ENCODE measurements around the gene ADIRF. TPM values are rescaled to one million over a fixed set of nuclear protein-coding genes. Genes with fewer than 3 reads are reported as not detected.
"Not testable (repeated sequence)": the region's sequence is repeated elsewhere in the genome, so short reads cannot be mapped to it uniquely, and the experiment has no call there.

ADIRF gene
- polyA plus RNA-seq, 1 donor from 2014 or later, result not detected

GRCh38 chr10:86932674-86933073 is 35.6 kb upstream of the ADIRF start:
- H3K27ac ChIP-seq (ENCODE audit: low read length), result no peak overlapping the region
- H3F3A ChIP-seq (ENCODE audit: insufficient read depth, low read length, poor library complexity, severe bottlenecking), result peaks cover 5% of the 10 kb centered on the region
- no peaks in the 10 kb centered on the region for H3K79me2 ChIP-seq (replicated peaks; ENCODE audit: insufficient read depth, low read length)
- no peaks in the 10 kb centered on the region for H3K9me2 ChIP-seq (ENCODE audit: insufficient read depth, low read length)
- no peaks in the 10 kb centered on the region for H3K36me3 ChIP-seq (ENCODE audit: insufficient read depth, low read length)
- no peak overlapping the region for H2AFZ ChIP-seq (ENCODE audit: low read depth, low read length)
- H3K9ac ChIP-seq (ENCODE audit: low read length), result no peak overlapping the region
- H3K9me3 ChIP-seq (ENCODE audit: low read length), result no peaks in the 10 kb centered on the region
- no peaks in the 10 kb centered on the region for H3K27me3 ChIP-seq (ENCODE audit: insufficient read depth, low read depth, low read length)
- no peak overlapping the region for H3K4me3 ChIP-seq (ENCODE audit: low read length)
- H4K20me1 ChIP-seq (ENCODE audit: insufficient read depth), result no peaks in the 10 kb centered on the region
- no peak for TF ChIP-seq MXI1 (conservative IDR thresholded peaks at IDR 0.05; ENCODE audit: poor library complexity, severe bottlenecking)
- H3K4me2 ChIP-seq (ENCODE audit: low read length), result no peak overlapping the region

- H3K4me2 ChIP-seq (ENCODE audit: low read length); H3K4me3 ChIP-seq (ENCODE audit: low read length); H3K79me2 ChIP-seq (replicated peaks; ENCODE audit: insufficient read depth, low read length); H3K9me2 ChIP-seq (ENCODE audit: insufficient read depth, low read length); H3K36me3 ChIP-seq (ENCODE audit: insufficient read depth, low read length); H2AFZ ChIP-seq (ENCODE audit: low read depth, low read length); H3K9ac ChIP-seq (ENCODE audit: low read length); H3K27me3 ChIP-seq (ENCODE audit: insufficient read depth, low read depth, low read length); H3K9me3 ChIP-seq (ENCODE audit: low read length); H4K20me1 ChIP-seq (ENCODE audit: insufficient read depth); H3K27ac ChIP-seq (ENCODE audit: low read length); H3F3A ChIP-seq (ENCODE audit: insufficient read depth, low read length, poor library complexity, severe bottlenecking): not testable (repeated sequence)
Observed at GRCh38 chr10:86934162-86934711, 34.0 kb upstream of the ADIRF start.

GRCh38 chr10:86936661-86937501 is 31.4 kb upstream of the ADIRF start:
- Histone ChIP-seq H2AFZ (ENCODE audit: low read depth, low read length) (no peak overlapping the region), H4K20me1 (ENCODE audit: insufficient read depth) (no peaks in the 10 kb centered on the region), H3K9me2 (ENCODE audit: insufficient read depth, low read length) (no peaks in the 10 kb centered on the region), H3K9me3 (ENCODE audit: low read length) (no peaks in the 10 kb centered on the region), H3K27me3 (ENCODE audit: insufficient read depth, low read depth, low read length) (no peaks in the 10 kb centered on the region), H3K9ac (ENCODE audit: low read length) (no peak overlapping the region), H3K4me3 (ENCODE audit: low read length) (no peak overlapping the region), H3K36me3 (ENCODE audit: insufficient read depth, low read length) (no peaks in the 10 kb centered on the region), H3F3A (ENCODE audit: insufficient read depth, low read length, poor library complexity, severe bottlenecking) (no peaks in the 10 kb centered on the region), H3K79me2 (replicated peaks; ENCODE audit: insufficient read depth, low read length) (no peaks in the 10 kb centered on the region), H3K27ac (ENCODE audit: low read length) (no peak overlapping the region), H3K4me2 (ENCODE audit: low read length) (no peak overlapping the region)
- TF ChIP-seq EP300 (conservative IDR thresholded peaks at IDR 0.05; ENCODE audit: poor library complexity, severe bottlenecking) (no peak), SMC3 (conservative IDR thresholded peaks at IDR 0.05; ENCODE audit: poor library complexity) (no peak), POLR2AphosphoS5 (IDR thresholded peaks at IDR 0.05) (no peak), RAD21 (conservative IDR thresholded peaks at IDR 0.05) (no peak), REST (IDR thresholded peaks at IDR 0.05; ENCODE audit: borderline replicate concordance) (no peak), TAF1 (IDR thresholded peaks at IDR 0.05; ENCODE audit: low read depth) (no peak), EZH2 (IDR thresholded peaks at IDR 0.05; ENCODE audit: borderline replicate concordance, insufficient read depth, low read length, poor library complexity, severe bottlenecking) (no peak), MXI1 (conservative IDR thresholded peaks at IDR 0.05; ENCODE audit: poor library complexity, severe bottlenecking) (no peak), CTCF (IDR thresholded peaks at IDR 0.05; ENCODE audit: poor library complexity, severe bottlenecking) (no peak)
